ENCODE data around the gene LRRC47. TPM values are rescaled to one million over a fixed set of nuclear protein-coding genes. Genes with fewer than 3 reads are reported as not detected.

The LRRC47 gene
- polyA plus RNA-seq, 1 of the 3 experiments (the other 2 are of a cell fraction) = 34.6 TPM

- Histone ChIP-seq H3K9me3 (no peaks in the 10 kb centered on the region), H4K20me1 (ENCODE audit: insufficient read depth) (no peaks in the 10 kb centered on the region), H3K9ac (no peak overlapping the region), H3K4me2 (no peak overlapping the region), H3K4me1 (ENCODE audit: control insufficient read depth in 1 of 2, insufficient read depth in 2 of 2, low read depth in 1 of 2, low read length in 1 of 2) (peaks cover 0 to 13% of the 10 kb centered on the region in 2 experiments; a peak in 1 of 4 replicates), H3F3A (replicated peaks; ENCODE audit: insufficient read depth) (no peaks in the 10 kb centered on the region), H2AFZ (ENCODE audit: low read depth) (no peak overlapping the region), H3K27ac (ENCODE audit: low read depth in 2 of 2, low read length in 1 of 2) (no peak overlapping the region), H3K27me3 (ENCODE audit: insufficient read depth) (no peaks in the 10 kb centered on the region), H3K79me2 (ENCODE audit: insufficient read depth) (no peaks in the 10 kb centered on the region), H3K9me2 (no peaks in the 10 kb centered on the region), H3K36me3 (replicated peaks in 1 of 2; ENCODE audit: control insufficient read depth in 1 of 2, insufficient read depth in 2 of 2, low read length in 1 of 2) (peaks cover 0 to 1% of the 10 kb centered on the region in 2 experiments), H3K4me3 (ENCODE audit: low read depth in 2 of 2, low read length in 1 of 2) (no peak overlapping the region)
- CTCF ChIA-PET = interaction anchor here (0.6 to 6.7 kb wide), 2 partner anchors 33 to 277 kb away, joined by 3 to 55 read pairs; no protein-coding TSS in a partner anchor
- DNase-seq = no peak
- TF ChIP-seq CHD2 (IDR thresholded peaks at IDR 0.05; ENCODE audit: low read length, partially characterized antibody) (no peak), GABPA (IDR thresholded peaks at IDR 0.05; ENCODE audit: low read depth) (no peak), RCOR1 (IDR thresholded peaks at IDR 0.05; ENCODE audit: low read length) (no peak), EZH2phosphoT487 (IDR thresholded peaks at IDR 0.05; ENCODE audit: borderline replicate concordance, low read depth) (no peak), NRF1 (IDR thresholded peaks at IDR 0.05; ENCODE audit: low read depth, low read length) (no peak), ZBTB33 (IDR thresholded peaks at IDR 0.05; ENCODE audit: borderline replicate concordance, low read depth) (no peak), TAF1 (IDR thresholded peaks at IDR 0.05; ENCODE audit: borderline replicate concordance, low read depth, low read length) (no peak), YY1 (IDR thresholded peaks at IDR 0.05; ENCODE audit: low read depth) (no peak), ELF1 (IDR thresholded peaks at IDR 0.05) (no peak)
- POLR2A ChIA-PET = no interaction called here
- WGBS (ENCODE audit: low lambda C conversion rate) = 60% methylated on average over 12 of the region's 32 CpGs
Measured at GRCh38 chr1:3729594-3730542, 66.4 kb downstream of the LRRC47 start.

Small RNA genes lying within 50 kb of the gene (small RNA-seq; reads per million reads assigned to genes)
- gene RF02197 = 0 reads per million in 7 experiments
- 0 to 0.06 (median 0) reads per million in 7 experiments for gene RN7SL574P

Other genes starting within 250 kb of the LRRC47 start
- gene MEGF6, start 185.0 kb downstream of the LRRC47 start, polyA plus RNA-seq (2012; rRNA removed) = 5.8 and 7.6 TPM in 2 replicates
- gene TPRG1L, start 171.5 kb downstream of the LRRC47 start, polyA plus RNA-seq (2012; rRNA removed) = 25.9 and 35.5 TPM in 2 replicates
- 61.9 and 67.8 TPM in 2 replicates for gene WRAP73, start 146.4 kb downstream of the LRRC47 start, polyA plus RNA-seq (2012; rRNA removed)
- 0.21 and 0.64 TPM in 2 replicates for gene TP73, start 144.0 kb downstream of the LRRC47 start, polyA plus RNA-seq (2012; rRNA removed)
- not detected in 2 replicates for gene CCDC27, start 44.0 kb downstream of the LRRC47 start, polyA plus RNA-seq (2012; rRNA removed)
- gene SMIM1, start 23.7 kb downstream of the LRRC47 start, polyA plus RNA-seq (2012; rRNA removed) = 5.9 and 6.1 TPM in 2 replicates
- gene CEP104, start 60.7 kb upstream of the LRRC47 start, polyA plus RNA-seq (2012; rRNA removed) = 19.2 and 22.7 TPM in 2 replicates
- 8.2 and 8.9 TPM in 2 replicates for gene DFFB, start 61.0 kb upstream of the LRRC47 start, polyA plus RNA-seq (2012; rRNA removed)
- gene C1orf174, start 103.8 kb upstream of the LRRC47 start, polyA plus RNA-seq (2012; rRNA removed) = 21.4 and 22.8 TPM in 2 replicates

All from SK-N-SH (cell line).